Kidney tubule cell (primary cell): ENCODE results near the gene HK1.
"Not testable (repeated sequence)": the region's sequence is repeated elsewhere in the genome, so short reads cannot be mapped to it uniquely, and the experiment has no call there.

ENCODE experiments used
- DNase-seq: peaks from one replicate; pipeline ENCODE4 v3.0.0-alpha.2; 2018; ENCODE audit warnings: low spot score

HK1 gene

DNA sequence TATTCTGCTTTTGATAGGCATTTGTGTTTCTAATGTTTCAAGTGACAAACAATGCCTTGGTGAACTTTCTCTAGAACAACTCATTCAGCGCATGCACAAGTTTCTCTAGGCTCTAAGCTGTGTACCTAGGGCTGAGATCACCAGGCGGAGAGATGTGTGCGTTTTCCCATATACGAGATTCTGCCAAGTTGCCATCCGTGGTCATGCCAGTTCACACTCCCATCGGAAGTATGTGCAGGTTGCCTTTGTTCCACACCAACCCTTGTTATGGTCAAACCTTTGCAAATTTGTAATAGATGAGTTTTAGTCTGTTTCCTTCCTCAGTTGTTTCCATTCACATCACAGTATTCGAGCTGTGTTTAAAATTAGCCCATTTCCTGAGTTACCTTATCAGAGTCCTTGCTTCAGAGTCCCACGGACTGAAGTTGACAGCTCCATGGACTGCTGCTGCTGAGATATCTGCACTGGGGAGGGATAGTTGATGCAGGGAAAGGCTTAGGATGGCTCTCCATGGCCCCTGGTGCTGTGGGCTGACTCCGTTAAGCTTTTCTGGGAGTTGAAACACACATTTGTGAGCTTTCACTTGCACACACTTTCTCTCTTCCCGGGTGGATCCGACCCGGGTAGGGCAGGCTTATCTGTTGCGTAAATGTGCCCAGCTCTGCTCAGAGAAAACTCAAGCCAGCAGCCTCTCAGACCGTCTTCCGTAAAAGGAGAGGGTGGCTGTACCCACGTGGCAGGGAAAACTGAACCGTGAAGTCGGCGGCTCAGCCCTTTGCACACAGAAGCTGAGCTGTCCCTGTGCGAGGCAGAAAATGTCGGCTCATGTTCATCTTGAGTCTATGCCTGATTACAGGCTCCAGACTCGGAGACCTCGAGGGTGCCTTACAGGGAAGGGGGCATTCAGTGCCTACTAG is 49.4 kb downstream of the HK1 start:
- DNase-seq, result peak; percentile 81

DNA sequence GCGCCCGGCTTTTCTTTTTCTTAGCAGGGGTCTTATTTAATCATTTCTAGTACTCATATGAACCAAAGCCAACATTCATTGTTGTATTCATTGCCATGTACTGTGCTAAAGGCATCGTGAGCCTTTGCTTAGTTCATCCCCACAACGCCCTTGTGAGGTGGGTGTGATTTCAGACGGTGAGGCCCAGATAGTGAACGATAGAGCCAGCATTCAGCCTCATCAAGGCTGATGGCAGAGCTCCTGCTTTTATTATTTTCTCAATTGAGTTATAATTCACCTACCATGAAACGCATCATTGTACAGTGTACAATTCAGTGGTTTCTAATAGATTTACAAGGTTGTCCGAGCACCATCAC is 50.1 kb downstream of the HK1 start:
- DNase-seq, result no peak

DNA sequence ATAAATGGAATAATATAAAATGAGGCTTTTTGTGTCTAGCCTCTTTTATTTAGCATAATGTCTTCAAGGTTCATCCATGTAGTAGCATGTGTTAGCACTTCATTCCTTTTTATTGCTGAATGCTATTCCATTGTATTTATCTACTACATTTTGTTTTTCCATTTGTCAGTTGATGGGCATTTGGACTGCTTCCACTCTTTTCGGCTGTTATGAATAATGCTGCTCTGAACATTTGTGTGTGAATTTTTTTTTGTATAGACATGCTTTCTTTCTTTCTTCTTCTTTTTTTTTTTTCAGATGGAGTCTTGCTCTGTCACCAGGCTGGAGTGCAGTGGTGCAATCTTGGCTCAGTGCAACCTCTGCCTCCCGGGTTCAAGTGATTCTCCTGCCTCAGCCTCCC is 50.6 kb downstream of the HK1 start:
- not testable (repeated sequence) for DNase-seq

DNA sequence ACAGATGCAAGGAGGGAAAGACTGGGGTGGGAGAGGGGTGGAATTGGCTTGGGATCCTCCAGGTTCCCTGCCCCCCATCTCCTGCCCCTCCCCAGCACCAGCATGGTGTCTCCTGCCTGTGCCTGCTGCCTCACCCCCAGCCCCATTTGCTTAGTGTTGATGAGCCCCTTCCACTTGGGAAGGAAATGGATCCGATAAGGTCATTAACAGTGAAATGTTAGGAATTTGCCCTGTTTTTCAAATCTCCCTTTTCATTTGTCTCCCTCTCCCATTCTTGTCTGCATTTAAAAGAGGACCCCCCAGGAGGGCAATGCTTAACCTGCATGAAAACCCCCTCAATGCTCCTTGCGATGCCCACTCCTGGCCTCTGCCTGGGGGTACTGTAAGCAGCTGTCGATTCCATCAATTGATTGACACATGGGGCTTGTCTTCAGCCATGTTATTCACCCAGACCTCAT is 51.5 kb downstream of the HK1 start:
- no peak for DNase-seq

GRCh38 chr10:69331161-69331560 is 52.9 kb downstream of the HK1 start:
- no peak for DNase-seq

DNA sequence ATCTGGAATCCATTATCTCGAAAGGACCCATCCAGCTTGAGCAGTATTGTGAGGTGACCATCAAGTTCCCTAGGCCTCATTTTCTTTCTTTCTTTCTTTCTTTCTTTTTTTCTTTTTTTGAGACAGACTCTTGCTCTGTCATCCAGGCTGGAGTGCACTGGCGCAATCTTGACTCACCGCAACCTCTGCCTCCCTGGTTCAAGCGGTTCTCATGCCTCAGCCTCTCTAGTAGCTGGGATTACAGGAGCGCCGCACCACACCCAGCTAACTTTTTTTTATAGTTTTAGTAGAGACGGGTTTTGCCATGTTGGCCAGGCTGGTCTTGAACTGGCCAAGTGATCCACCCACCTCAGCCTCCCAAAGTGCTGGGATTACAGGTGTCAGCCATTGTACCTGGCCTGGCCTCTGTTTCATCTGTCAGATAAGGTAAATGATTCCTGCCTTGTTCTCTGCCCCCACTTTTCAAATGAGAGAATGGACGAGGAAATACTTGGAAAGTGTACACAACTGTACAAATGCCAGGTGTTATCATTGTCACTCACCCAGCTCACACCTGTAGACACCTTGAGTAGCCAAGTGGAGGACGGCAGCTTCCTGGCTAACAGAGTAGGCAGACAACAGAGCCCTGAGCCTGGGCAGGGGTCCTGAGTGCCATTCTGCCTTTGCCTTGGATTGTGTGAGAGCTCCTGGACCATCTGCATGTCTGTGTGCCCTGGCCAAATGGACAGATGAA is 54.1 kb downstream of the HK1 start:
- DNase-seq, result no peak

DNA sequence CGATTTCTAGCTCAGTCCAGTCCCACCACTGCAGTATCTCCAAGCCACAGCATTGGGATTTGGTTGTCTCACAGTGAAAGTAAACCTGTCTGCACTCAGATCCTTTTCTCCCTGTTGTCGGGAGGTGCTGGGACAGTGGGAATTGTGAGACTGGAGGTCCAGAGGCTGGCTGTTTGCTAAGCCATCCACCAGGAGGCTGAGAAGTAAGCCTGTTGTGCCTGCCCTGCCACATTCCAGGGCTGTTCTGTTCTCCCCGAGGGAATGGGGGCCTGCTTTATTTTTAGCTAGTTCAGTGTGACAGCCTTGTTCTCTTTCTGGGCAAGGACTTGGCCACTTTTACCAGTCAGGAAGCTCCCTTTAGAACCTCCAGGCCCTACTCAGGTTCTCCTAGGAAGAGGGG is 54.9 kb downstream of the HK1 start:
- peak; percentile 39 for DNase-seq

DNA sequence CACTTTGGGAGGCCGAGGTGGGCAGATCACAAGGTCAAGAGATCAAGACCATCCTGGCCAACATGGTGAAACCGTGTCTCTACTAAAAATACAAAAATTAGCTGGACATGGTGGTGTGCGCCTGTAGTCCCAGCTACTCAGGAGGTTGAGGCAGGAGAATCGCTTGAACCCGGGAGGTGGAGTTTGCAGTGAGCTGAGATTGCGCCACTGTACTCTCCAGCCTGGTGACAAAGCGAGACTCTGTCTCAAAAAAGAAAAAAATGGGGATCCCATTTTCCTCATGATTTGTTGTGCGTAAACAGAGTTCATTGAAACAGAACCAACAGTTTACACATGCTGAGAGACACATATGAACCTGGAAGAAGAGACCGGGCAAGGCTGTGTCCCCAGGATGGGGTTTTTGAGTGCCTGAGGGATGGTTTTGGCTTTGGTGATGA is 55.6 kb downstream of the HK1 start:
- not testable (repeated sequence) for DNase-seq

DNA sequence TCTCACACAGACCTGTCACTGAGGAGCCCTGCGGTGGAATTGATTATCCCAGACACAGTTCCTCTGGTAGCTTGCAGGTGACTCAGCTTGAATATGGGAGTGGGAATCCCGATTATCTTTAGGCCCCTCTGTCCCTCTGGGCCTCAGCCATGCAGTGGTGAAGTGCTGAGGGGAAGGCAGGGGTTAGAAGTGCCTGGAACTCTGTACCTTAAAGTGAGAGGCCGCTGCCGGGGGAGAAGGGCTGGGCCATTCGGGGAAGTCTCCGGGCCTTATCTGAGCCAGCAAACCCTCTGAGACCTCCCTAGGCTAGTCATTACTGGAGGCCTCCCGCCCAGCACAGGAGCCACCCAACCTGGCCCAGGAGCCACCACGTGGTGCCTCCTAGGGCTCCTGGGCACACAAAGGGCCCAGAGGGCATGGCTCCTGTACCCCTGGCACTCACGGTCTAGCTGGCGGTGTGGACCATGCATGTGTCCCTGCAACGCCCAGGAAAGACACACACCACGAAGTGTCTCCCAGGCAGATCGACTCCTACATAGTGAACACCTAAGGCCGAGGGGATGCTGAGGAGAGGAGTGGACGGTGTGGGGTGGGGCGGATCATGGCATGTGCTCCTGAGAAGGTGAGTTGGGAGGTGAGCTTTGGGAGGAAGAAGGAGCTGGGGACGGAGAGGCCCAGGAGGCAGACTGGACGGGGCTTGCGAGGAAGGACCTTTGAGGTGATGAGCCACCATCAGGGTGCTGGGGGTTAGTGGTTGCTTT is 56.2 kb downstream of the HK1 start:
- DNase-seq, result peak; percentile 39

- DNase-seq, result no peak
These were observed 56.8 kb downstream of the HK1 start for GRCh38 chr10:69335063-69335587.

- DNase-seq, result no peak
These were observed 57.3 kb downstream of the HK1 start for GRCh38 chr10:69335613-69336012.

GRCh38 chr10:69336952-69337295 is 58.6 kb downstream of the HK1 start:
- no peak for DNase-seq

DNA sequence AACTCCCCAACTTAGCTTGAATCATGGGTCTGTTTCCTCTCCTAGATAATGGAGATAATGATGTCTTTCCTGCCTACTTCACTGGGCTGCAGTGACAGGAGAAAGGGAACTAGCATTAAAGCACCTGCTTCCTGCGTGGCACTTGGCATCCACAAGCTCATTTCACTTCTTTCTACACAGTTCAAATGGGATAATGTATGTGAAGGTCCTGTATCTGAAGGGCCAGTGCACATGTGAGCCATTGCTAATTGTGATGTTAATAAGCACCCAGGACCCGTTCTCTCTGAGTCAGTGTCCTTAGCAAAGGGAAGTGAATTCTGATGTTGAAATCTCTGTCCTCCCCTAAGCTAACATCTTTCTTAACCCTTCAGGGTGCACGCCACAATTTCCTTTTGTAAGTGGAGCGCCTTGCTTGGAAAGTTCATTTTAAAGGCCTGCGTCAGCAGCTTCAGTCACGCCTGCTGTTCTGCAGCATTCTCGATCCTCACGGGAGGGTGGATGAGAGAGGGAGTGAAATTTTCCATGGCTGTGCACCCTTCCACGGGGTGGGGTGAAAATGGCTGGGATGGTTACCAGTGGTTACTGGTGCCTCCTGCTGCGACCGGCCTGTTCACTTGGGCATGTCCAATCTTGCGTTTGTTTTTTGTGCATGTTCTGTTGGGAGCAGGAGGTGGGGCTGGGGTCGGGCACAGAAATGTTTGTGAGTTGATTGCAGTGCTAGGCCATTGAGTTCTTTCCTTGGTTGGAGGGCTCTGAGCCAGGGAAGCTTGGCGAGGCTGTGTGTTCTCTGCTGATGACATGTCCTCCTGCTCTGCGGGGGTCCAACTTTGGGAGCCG is 59.2 kb downstream of the HK1 start:
- DNase-seq, result peak; percentile 79

GRCh38 chr10:69338133-69338456 is 59.8 kb downstream of the HK1 start:
- DNase-seq, result no peak

GRCh38 chr10:69338547-69339450 is 60.5 kb downstream of the HK1 start:
- no peak for DNase-seq

DNA sequence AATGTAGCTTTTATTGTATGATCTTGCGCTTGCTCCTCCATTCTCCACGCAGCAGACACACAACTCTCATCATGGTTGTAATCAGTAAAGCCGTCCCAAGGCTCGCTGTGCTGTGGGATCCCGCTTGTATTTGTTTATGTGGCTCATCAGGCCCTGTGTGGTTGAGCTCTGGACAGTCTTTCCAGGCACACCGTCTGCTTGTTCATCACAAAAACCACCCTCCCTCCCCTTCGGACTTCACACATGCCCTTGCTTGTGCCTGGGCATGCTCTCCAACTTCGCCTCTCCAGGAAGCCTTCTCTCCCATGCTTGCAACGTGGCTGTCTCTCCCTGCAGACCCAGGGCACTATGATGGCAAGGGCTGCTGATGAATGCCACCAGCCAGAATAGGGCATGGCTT is 62.4 kb downstream of the HK1 start:
- DNase-seq, result no peak

DNA sequence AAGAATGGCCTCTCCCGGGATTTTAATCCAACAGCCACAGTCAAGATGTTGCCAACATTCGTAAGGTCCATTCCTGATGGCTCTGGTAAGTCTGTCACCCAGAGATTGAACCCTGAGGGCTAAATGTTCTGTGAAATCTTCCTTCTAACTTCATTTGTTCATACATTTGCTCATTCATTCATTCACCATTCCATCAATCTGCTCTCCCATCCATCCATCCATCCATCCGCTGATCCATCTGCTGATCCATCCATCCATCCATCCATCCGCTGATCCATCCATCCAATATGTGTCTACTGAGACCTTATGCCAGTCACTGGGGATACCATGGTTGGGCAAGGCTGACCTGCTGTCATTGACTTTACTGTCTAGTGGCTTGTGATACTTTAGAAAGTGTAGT is 65.6 kb downstream of the HK1 start:
- DNase-seq, result no peak

- DNase-seq, result no peak
These were observed 66.4 kb downstream of the HK1 start for GRCh38 chr10:69344591-69345252.

DNA sequence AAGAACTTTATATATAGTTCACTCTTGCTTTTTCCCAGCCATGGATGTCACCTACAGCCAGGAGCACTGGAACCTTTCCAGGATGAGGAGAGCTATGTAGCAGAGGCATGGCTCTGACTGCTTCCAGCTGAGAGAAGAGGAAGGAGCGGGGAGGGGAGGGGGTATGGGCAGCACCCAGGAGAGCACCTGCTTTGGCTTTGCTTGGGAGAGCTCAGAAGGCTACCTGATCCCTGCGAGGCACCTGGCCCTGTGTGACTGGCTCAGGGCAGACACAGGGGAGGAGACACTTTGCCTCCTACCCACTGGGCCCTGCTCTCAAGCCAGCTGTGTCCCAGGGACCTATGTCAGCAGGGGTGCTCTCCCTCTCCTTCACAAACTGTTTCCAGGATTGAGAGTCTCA is 67.1 kb downstream of the HK1 start:
- DNase-seq, result peak; percentile 28

GRCh38 chr10:69345890-69346474 is 67.7 kb downstream of the HK1 start:
- DNase-seq, result no peak
